Epidermal melanocyte (primary cell): ENCODE measurements around the gene PXN.
A peak's percentile ranks its signal among the peaks of the same experiment; 100 is the strongest.
"Not testable (repeated sequence)": the region's sequence is repeated elsewhere in the genome, so short reads cannot be mapped to it uniquely, and the experiment has no call there.

Experiments
- DNase-seq: peaks from one replicate; pipeline ENCODE4 v3.0.0; 2011; ENCODE audit warnings: low spot score; ENCODE audit not compliant: insufficient read length

PXN gene

GRCh38 chr12:120242275-120242799 is 23.2 kb downstream of the PXN start:
- DNase-seq: no peak

GRCh38 chr12:120241561-120242274 is 23.8 kb downstream of the PXN start:
- peak; percentile 11 for DNase-seq

- no peak for DNase-seq
Observed at GRCh38 chr12:120240495-120240833, 25.1 kb downstream of the PXN start.

- peak; percentile 1 for DNase-seq
Observed at GRCh38 chr12:120239776-120240494, 25.6 kb downstream of the PXN start.

GRCh38 chr12:120238839-120239445 is 26.6 kb downstream of the PXN start:
- DNase-seq: no peak

- DNase-seq: no peak
Observed at GRCh38 chr12:120238217-120238616, 27.3 kb downstream of the PXN start.

GRCh38 chr12:120237360-120238171 is 28.0 kb downstream of the PXN start:
- DNase-seq: peak; percentile 80

GRCh38 chr12:120236809-120237208 is 28.7 kb downstream of the PXN start:
- DNase-seq: not testable (repeated sequence)

GRCh38 chr12:120235369-120236323 is 29.9 kb downstream of the PXN start:
- DNase-seq: peak; percentile 5

- peak; percentile 52 for DNase-seq
Observed at GRCh38 chr12:120234643-120235368, 30.7 kb downstream of the PXN start.

- no peak for DNase-seq
Observed at GRCh38 chr12:120231316-120232011, 34.1 kb downstream of the PXN start.

- DNase-seq: no peak
Observed at GRCh38 chr12:120230974-120231315, 34.6 kb downstream of the PXN start.

- DNase-seq: no peak
Observed at GRCh38 chr12:120230326-120230973, 35.1 kb downstream of the PXN start.

- no peak for DNase-seq
Observed at GRCh38 chr12:120229487-120230325, 35.8 kb downstream of the PXN start.

GRCh38 chr12:120229071-120229486 is 36.5 kb downstream of the PXN start:
- DNase-seq: no peak

- DNase-seq: peak; percentile 92
Observed at GRCh38 chr12:120228291-120229070, 37.0 kb downstream of the PXN start.

- DNase-seq: no peak
Observed at GRCh38 chr12:120228041-120228290, 37.6 kb downstream of the PXN start.
